HepG2 (cell line): ENCODE results near the gene KIF23. TPM values are rescaled to one million over a fixed set of nuclear protein-coding genes. Genes with fewer than 3 reads are reported as not detected.
A peak's percentile ranks its signal among the peaks of the same experiment; 100 is the strongest.

ENCODE experiments used
- CEBPG ChIP-seq: IDR thresholded peaks from 2 replicates; pipeline ENCODE4 v1.6.1; 2016
- CENPT ChIP-seq: sonication (generic); formaldehyde crosslinking; IDR thresholded peaks from 2 replicates; pipeline ENCODE4 v1.8.0; 2022; ENCODE audit warnings: low read depth, mild to moderate bottlenecking, moderate library complexity, missing genetic modification reagents
- FOXJ3 ChIP-seq: sonication (generic); formaldehyde crosslinking; IDR thresholded peaks from 2 replicates; pipeline ENCODE4 v1.4.0; 2020; ENCODE audit warnings: missing genetic modification reagents, mild to moderate bottlenecking, borderline replicate concordance
- FOXK2 ChIP-seq: fragments of 450-650 bp; IDR thresholded peaks from 2 replicates; pipeline ENCODE4 v1.6.1; 2016
- GATA4 ChIP-seq: sonication (generic); IDR thresholded peaks from 2 replicates; pipeline ENCODE4 v1.6.1; 2016; ENCODE audit warnings: antibody characterized with exemption, low read depth, borderline replicate concordance
- GMEB2 ChIP-seq: IDR thresholded peaks from 2 replicates; pipeline ENCODE4 v1.6.1; 2016; ENCODE audit warnings: missing biosample characterization, missing genetic modification reagents, low read depth
- HDAC6 ChIP-seq: fragments of 200-600 bp; sonication (generic); IDR thresholded peaks from 2 replicates; pipeline ENCODE4 v1.7.0; 2017; ENCODE audit warnings: mild to moderate bottlenecking, antibody characterized with exemption, low read length, low read depth
- HMG20B ChIP-seq: conservative IDR thresholded peaks from 2 replicates; pipeline ENCODE4 v1.6.1; 2016; ENCODE audit warnings: missing genetic modification reagents, missing compliant biosample characterization
- KLF6 ChIP-seq: IDR thresholded peaks from 2 replicates; pipeline ENCODE4 v1.8.0; 2016; ENCODE audit warnings: missing biosample characterization, missing genetic modification reagents
- NONO ChIP-seq, 2 experiments: fragments of 450-650 bp in 1 of 2; sonication (generic) in 1 of 2; formaldehyde crosslinking in 1 of 2; IDR thresholded peaks in 1 of 2; conservative IDR thresholded peaks in 1 of 2; 2 replicates each; pipeline versions ENCODE4 v1.6.1 to v1.8.0; 2017 to 2022; ENCODE audit warnings: mild to moderate bottlenecking in 1 of 2, missing genetic modification reagents in 1 of 2, moderate library complexity in 1 of 2
- POLR2G ChIP-seq: fragments of 200-400 bp; formaldehyde crosslinking; IDR thresholded peaks from 2 replicates; pipeline ENCODE4 v1.6.1; 2018; ENCODE audit warnings: mild to moderate bottlenecking, low read depth, low read length, moderate library complexity
- PREB ChIP-seq: sonication (generic); formaldehyde crosslinking; IDR thresholded peaks from 2 replicates; pipeline ENCODE4 v1.4.0; 2020; ENCODE audit warnings: missing genetic modification reagents
- SNAPC2 ChIP-seq: sonication (generic); formaldehyde crosslinking; IDR thresholded peaks from 2 replicates; pipeline ENCODE4 v1.8.1; 2022; ENCODE audit warnings: mild to moderate bottlenecking, missing genetic modification reagents
- STAG1 ChIP-seq: sonication (generic); formaldehyde crosslinking; IDR thresholded peaks from 2 replicates; pipeline ENCODE4 v1.4.0; 2020; ENCODE audit warnings: missing genetic modification reagents
- TIGD3 ChIP-seq: sonication (generic); formaldehyde crosslinking; IDR thresholded peaks from 2 replicates; pipeline ENCODE4 v1.5.1; 2020; ENCODE audit warnings: mild to moderate bottlenecking, missing genetic modification reagents, borderline replicate concordance
- U2AF1 ChIP-seq: fragments of 200-400 bp; formaldehyde crosslinking; optimal IDR thresholded peaks from 2 replicates; pipeline ENCODE3; 2017; ENCODE audit warnings: mild to moderate bottlenecking, low read depth, low read length
- YY1 ChIP-seq: IDR thresholded peaks from 2 replicates; pipeline ENCODE4 v1.6.1; 2011; ENCODE audit warnings: low read length, low read depth, moderate library complexity, mild to moderate bottlenecking; ENCODE audit not compliant: insufficient read depth, insufficient replicate concordance
- ZBTB20 ChIP-seq: sonication (generic); formaldehyde crosslinking; IDR thresholded peaks from 2 replicates; pipeline ENCODE4 v1.8.1; 2023; ENCODE audit warnings: missing genetic modification reagents, low read depth, mild to moderate bottlenecking, borderline replicate concordance
- ZBTB21 ChIP-seq: sonication (generic); formaldehyde crosslinking; IDR thresholded peaks from 2 replicates; pipeline ENCODE4 v1.4.0; 2020; ENCODE audit warnings: missing genetic modification reagents
- ZNF180 ChIP-seq: sonication (generic); formaldehyde crosslinking; IDR thresholded peaks from 2 replicates; pipeline ENCODE4 v1.4.0; 2020; ENCODE audit warnings: low read depth, missing genetic modification reagents, borderline replicate concordance
- ZNF431 ChIP-seq: sonication (generic); formaldehyde crosslinking; IDR thresholded peaks from 2 replicates; pipeline ENCODE4 v1.9.0; 2022; ENCODE audit warnings: missing genetic modification reagents, low read depth, mild to moderate bottlenecking, borderline replicate concordance
- ZNF552 ChIP-seq: sonication (generic); formaldehyde crosslinking; IDR thresholded peaks from 2 replicates; pipeline ENCODE4 v1.9.0; 2022; ENCODE audit warnings: missing genetic modification reagents, mild to moderate bottlenecking, borderline replicate concordance
- ZNF572 ChIP-seq: sonication (generic); formaldehyde crosslinking; IDR thresholded peaks from 2 replicates; pipeline ENCODE4 v1.5.1; 2020; ENCODE audit warnings: mild to moderate bottlenecking, missing genetic modification reagents
- ZNF574 ChIP-seq: sonication (generic); formaldehyde crosslinking; IDR thresholded peaks from 2 replicates; pipeline ENCODE4 v1.4.0; 2020; ENCODE audit warnings: missing genetic modification reagents
- polyA plus RNA-seq, 8 experiments: library from polyadenylated mRNA; depleted of rRNA in 3 of 8; stranded (reverse) in 7 of 8; unstranded in 1 of 8; fragments of >200 nt; fragmentation: Illumina TruSeq in 4 of 8; extraction: Trizol in 4 of 8; gene quantifications; 2 replicates each; pipeline versions ENCODE4 v1.2.1 to v1.2.3, GENCODE V29; 2011 to 2016; ENCODE audit warnings: low read depth in 4 of 8, missing spikeins in 1 of 8, mixed read lengths in 1 of 8; ENCODE audit not compliant: insufficient read depth in 1 of 8
- total RNA-seq, 5 experiments: library from RNA; depleted of rRNA; stranded (reverse); fragments of >200 nt; fragmentation: Illumina TruSeq; extraction: Trizol; gene quantifications; 2 replicates each; pipeline ENCODE4 v1.2.3, GENCODE V29; 2016; ENCODE audit warnings: low read depth in 1 of 5

KIF23 gene
- total and polyA plus RNA-seq, 2 of the 13 experiments (the other 11 are each of a cell fraction or from before 2014, with no cell fraction given): 11.3 to 38.1 TPM

GRCh38 chr15:69462493-69463181 is 48.5 kb downstream of the KIF23 start (continued):
- TF ChIP-seq CENPT (CRISPR knock-in tag): no peak
- no peak for TF ChIP-seq FOXJ3
- no peak for TF ChIP-seq GATA4
- no peak for TF ChIP-seq TIGD3
- TF ChIP-seq ZBTB21 (CRISPR knock-in tag): no peak
- no peak for TF ChIP-seq ZNF552 (CRISPR knock-in tag)
- no peak for TF ChIP-seq PREB
- TF ChIP-seq NONO (IDR thresholded peaks at IDR 0.05): no peak
- TF ChIP-seq NONO (CRISPR knock-in tag; conservative IDR thresholded peaks at IDR 0.05): 0 out of 2 replicates have a peak, but pooled peaks have one; percentile 53
- TF ChIP-seq U2AF1: no peak
- TF ChIP-seq ZBTB20 (CRISPR knock-in tag): 0 out of 2 replicates have a peak, but pooled peaks have one; percentile 49
- no peak for TF ChIP-seq ZNF180
- TF ChIP-seq SNAPC2: no peak
- 0 out of 2 replicates have a peak, but pooled peaks have one; percentile 49 for TF ChIP-seq KLF6 (CRISPR knock-in tag)
- no peak for TF ChIP-seq ZNF431 (CRISPR knock-in tag)
- TF ChIP-seq HMG20B (CRISPR knock-in tag): no peak
- 0 out of 2 replicates have a peak, but pooled peaks have one; percentile 7 for TF ChIP-seq STAG1
- no peak; the same call in 1 of the 2 replicates for TF ChIP-seq ZNF574 (CRISPR knock-in tag)
- TF ChIP-seq POLR2G: peak; percentile 79
- TF ChIP-seq CEBPG: peak; percentile 25
- TF ChIP-seq FOXK2: no peak
- TF ChIP-seq GMEB2 (CRISPR knock-in tag): no peak
- TF ChIP-seq YY1: peak; percentile 57
- no peak for TF ChIP-seq ZNF572
- TF ChIP-seq HDAC6: no peak
